HG03135 (cell line): Measurements from ENCODE around the gene STK32C.
A peak's percentile ranks its signal among the peaks of the same experiment; 100 is the strongest.
"Not testable (repeated sequence)": the region's sequence is repeated elsewhere in the genome, so short reads cannot be mapped to it uniquely, and the experiment has no call there.

Source experiments
- ATAC-seq: cut with Tn5 transposase; IDR thresholded peaks from one replicate; pipeline ENCODE4 v1.9.1; 2021; ENCODE audit warnings: mild to moderate bottlenecking, moderate library complexity; ENCODE audit not compliant: unreplicated experiment

Gene STK32C

GRCh38 chr10:132319853-132320653 is 12.3 kb upstream of the STK32C start:
- ATAC-seq: peak; percentile 99

- ATAC-seq: not testable (repeated sequence)
Observed at GRCh38 chr10:132317477-132317876, 9.7 kb upstream of the STK32C start.

GRCh38 chr10:132316133-132316532 is 8.4 kb upstream of the STK32C start:
- no peak for ATAC-seq

GRCh38 chr10:132314881-132315280 is 7.1 kb upstream of the STK32C start:
- ATAC-seq: not testable (repeated sequence)

- no peak for ATAC-seq
Observed at GRCh38 chr10:132314336-132314735, 6.6 kb upstream of the STK32C start.

- no peak for ATAC-seq
Observed at GRCh38 chr10:132313865-132314264, 6.1 kb upstream of the STK32C start.

GRCh38 chr10:132313305-132313704 is 5.6 kb upstream of the STK32C start:
- ATAC-seq: no peak

GRCh38 chr10:132311338-132311939 is 3.7 kb upstream of the STK32C start:
- no peak for ATAC-seq

- no peak for ATAC-seq
Observed at GRCh38 chr10:132310701-132311337, 3.1 kb upstream of the STK32C start.

GRCh38 chr10:132309879-132310591 is 2.3 kb upstream of the STK32C start:
- ATAC-seq: no peak

GRCh38 chr10:132309471-132309865 is 1.7 kb upstream of the STK32C start:
- ATAC-seq: no peak

- ATAC-seq: no peak
Observed at GRCh38 chr10:132308587-132309470, 1.1 kb upstream of the STK32C start.

- peak; percentile 17 for ATAC-seq
Observed at GRCh38 chr10:132306864-132307751, 642 bp downstream of the STK32C start.

GRCh38 chr10:132306343-132306685 is 1.4 kb downstream of the STK32C start:
- no peak for ATAC-seq

- ATAC-seq: no peak
Observed at GRCh38 chr10:132305654-132306342, 2.0 kb downstream of the STK32C start.

- no peak for ATAC-seq
Observed at GRCh38 chr10:132304756-132305509, 2.8 kb downstream of the STK32C start.

GRCh38 chr10:132303361-132304115 is 4.2 kb downstream of the STK32C start:
- no peak for ATAC-seq
